A172 (cell line): ENCODE results near the gene COQ2. TPM values are rescaled to one million over a fixed set of nuclear protein-coding genes. Genes with fewer than 3 reads are reported as not detected.
A peak's percentile ranks its signal among the peaks of the same experiment; 100 is the strongest.
"Not testable (repeated sequence)": the region's sequence is repeated elsewhere in the genome, so short reads cannot be mapped to it uniquely, and the experiment has no call there.

Experiments used
- DNase-seq: peaks from one replicate; pipeline ENCODE4 v3.0.0-alpha.2; 2015; ENCODE audit warnings: low spot score
- total RNA-seq: library from RNA; depleted of rRNA; stranded (reverse); fragments of >200 nt; shearing (Covaris generic); gene quantifications from 2 replicates; pipeline ENCODE4 v1.2.3, GENCODE V29; 2014; rRNA removed

COQ2 gene
- total RNA-seq = 29.8 and 42.2 TPM in 2 replicates

- peak; percentile 90 for DNase-seq
Observed at GRCh38 chr4:83284193-83285054, at the start of gene COQ2. COQ2 (minus strand) TSS chr4:83284798; CDS start chr4:83284764, 34 bp downstream.

- DNase-seq = no peak
Observed at GRCh38 chr4:83331956-83332355, 47.4 kb upstream of the COQ2 start.

GRCh38 chr4:83329521-83330110, 45.0 kb upstream of the COQ2 start:
- DNase-seq = no peak

GRCh38 chr4:83328521-83329187, 44.1 kb upstream of the COQ2 start:
- DNase-seq = no peak

GRCh38 chr4:83326546-83326945, 41.9 kb upstream of the COQ2 start:
- no peak for DNase-seq

- DNase-seq = not testable (repeated sequence)
Observed at GRCh38 chr4:83325306-83325705, 40.7 kb upstream of the COQ2 start.

- no peak for DNase-seq
Observed at GRCh38 chr4:83323136-83323535, 38.5 kb upstream of the COQ2 start.

GRCh38 chr4:83320548-83320947, 36.0 kb upstream of the COQ2 start:
- DNase-seq = peak; percentile 33

GRCh38 chr4:83318666-83319065, 34.1 kb upstream of the COQ2 start:
- no peak for DNase-seq

GRCh38 chr4:83317671-83318070, 33.1 kb upstream of the COQ2 start:
- no peak for DNase-seq

GRCh38 chr4:83316459-83317165, 32.0 kb upstream of the COQ2 start:
- peak; percentile 28 for DNase-seq

- no peak for DNase-seq
Observed at GRCh38 chr4:83315341-83315870, 30.8 kb upstream of the COQ2 start.

GRCh38 chr4:83308672-83309071, 24.1 kb upstream of the COQ2 start:
- no peak for DNase-seq

GRCh38 chr4:83307920-83308319, 23.3 kb upstream of the COQ2 start:
- no peak for DNase-seq

- no peak for DNase-seq
Observed at GRCh38 chr4:83305187-83305586, 20.6 kb upstream of the COQ2 start.

GRCh38 chr4:83297548-83298260, 13.1 kb upstream of the COQ2 start:
- no peak for DNase-seq

- no peak for DNase-seq
Observed at GRCh38 chr4:83293305-83294046, 8.9 kb upstream of the COQ2 start.

GRCh38 chr4:83290059-83290774, 5.6 kb upstream of the COQ2 start:
- not testable (repeated sequence) for DNase-seq

- DNase-seq = not testable (repeated sequence)
Observed at GRCh38 chr4:83288381-83288780, 3.8 kb upstream of the COQ2 start.

- peak; percentile 66 for DNase-seq
Observed at GRCh38 chr4:83285055-83285407, 433 bp upstream of the COQ2 start.
